ENCODE measurements around the gene OXSR1.

DNA sequence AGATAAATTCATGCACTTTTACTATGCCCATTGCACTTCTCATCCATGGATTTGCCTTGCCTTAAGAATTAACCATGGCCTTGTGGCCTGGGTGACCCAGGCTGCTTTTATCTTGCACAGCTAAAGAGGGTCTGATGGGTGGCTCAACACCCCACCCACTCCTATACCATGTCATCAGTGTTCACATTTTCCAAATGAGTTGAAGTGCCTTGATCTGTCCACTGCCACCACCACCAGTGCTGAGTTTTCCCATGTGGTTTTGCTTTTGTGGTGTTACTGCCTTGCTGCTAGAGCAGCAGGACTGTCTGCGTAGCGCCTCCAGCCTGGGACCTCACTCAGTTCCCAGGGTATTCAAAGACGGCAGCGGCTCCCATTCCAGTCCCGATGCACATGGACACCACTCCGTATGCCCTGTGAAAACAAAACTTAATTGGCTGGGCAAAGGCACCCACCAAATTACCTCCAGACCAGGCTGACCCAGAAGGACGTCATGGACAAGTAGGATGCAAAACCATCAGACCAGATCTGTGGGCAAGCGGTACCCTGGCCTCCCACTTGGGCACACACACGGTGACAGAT lies 42.5 kb upstream of the OXSR1 start:
- TF ChIP-seq YY1 (IDR thresholded peaks at IDR 0.05; ENCODE audit: insufficient read depth, insufficient read length) (no peak), ZNF274 (IDR thresholded peaks at IDR 0.05; ENCODE audit: low read depth, low read length) (no peak), SUZ12 (IDR thresholded peaks at IDR 0.05; ENCODE audit: extremely low read depth, insufficient read depth, insufficient read length) (no peak)

Data from NT2/D1 (cell line).